ENCODE measurements around the gene EHBP1.
"Not testable (repeated sequence)": the region's sequence is repeated elsewhere in the genome, so short reads cannot be mapped to it uniquely, and the experiment has no call there.

Gene EHBP1

GRCh38 chr2:63019686-63020085 lies 314.2 kb downstream of the EHBP1 start:
- not testable (repeated sequence) for DNase-seq (ENCODE audit: low read depth)

GRCh38 chr2:63023444-63023843 lies 317.9 kb downstream of the EHBP1 start:
- DNase-seq (ENCODE audit: low read depth) = no peak

GRCh38 chr2:63027220-63027619 lies 321.7 kb downstream of the EHBP1 start:
- no peak for DNase-seq (ENCODE audit: low read depth)

- DNase-seq (ENCODE audit: low read depth) = no peak
These were observed 323.5 kb downstream of the EHBP1 start for GRCh38 chr2:63029058-63029457.

GRCh38 chr2:63034526-63034925 lies 329.0 kb downstream of the EHBP1 start:
- DNase-seq (ENCODE audit: low read depth) = no peak

GRCh38 chr2:63035169-63035568 lies 329.7 kb downstream of the EHBP1 start:
- no peak for DNase-seq (ENCODE audit: low read depth)

- DNase-seq (ENCODE audit: low read depth) = no peak
These were observed 330.1 kb downstream of the EHBP1 start for GRCh38 chr2:63035660-63036059.

- no peak for DNase-seq (ENCODE audit: low read depth)
These were observed 332.5 kb downstream of the EHBP1 start for GRCh38 chr2:63038034-63038433.

GRCh38 chr2:63040586-63040985 lies 335.1 kb downstream of the EHBP1 start:
- no peak for DNase-seq (ENCODE audit: low read depth)

- DNase-seq (ENCODE audit: low read depth) = no peak
These were observed 336.1 kb downstream of the EHBP1 start for GRCh38 chr2:63041592-63041991.

GRCh38 chr2:63044362-63045327 lies 339.1 kb downstream of the EHBP1 start:
- DNase-seq (ENCODE audit: low read depth) = no peak

GRCh38 chr2:63046552-63046951 lies 341.0 kb downstream of the EHBP1 start:
- no peak for DNase-seq (ENCODE audit: low read depth)

- DNase-seq (ENCODE audit: low read depth) = no peak
These were observed 341.4 kb downstream of the EHBP1 start for GRCh38 chr2:63046961-63047320.

GRCh38 chr2:63047321-63048279 lies 342.1 kb downstream of the EHBP1 start:
- DNase-seq (ENCODE audit: low read depth) = no peak

- no peak for DNase-seq (ENCODE audit: low read depth)
These were observed 343.1 kb downstream of the EHBP1 start for GRCh38 chr2:63048367-63049171.

- DNase-seq (ENCODE audit: low read depth) = no peak
These were observed 343.9 kb downstream of the EHBP1 start for GRCh38 chr2:63049211-63049969.

GRCh38 chr2:63049970-63050333 lies 344.4 kb downstream of the EHBP1 start:
- no peak for DNase-seq (ENCODE audit: low read depth)

GRCh38 chr2:63050334-63051041 lies 345.0 kb downstream of the EHBP1 start, which contains the start of gene OTX1:
Gene OTX1, plus strand, starts transcription at chr2:63050830. Its CDS starts 2,161 bp downstream, at chr2:63052991.
- DNase-seq (ENCODE audit: low read depth) = no peak

GRCh38 chr2:63051042-63051794 lies 345.7 kb downstream of the EHBP1 start:
- DNase-seq (ENCODE audit: low read depth) = no peak
